Ovary (tissue), 3 donors: ENCODE data around the gene CYP21A2.

Experiments used
- CTCF ChIP-seq, 3 donors: fragments of 450-650 bp in 2 of 3; fragments of 200-600 bp in 1 of 3; IDR thresholded peaks; one replicate each; pipeline versions ENCODE4 v1.5.1 to v1.8.0; 2016 to 2022; ENCODE audit warnings: antibody characterized with exemption in 3 of 3, mild to moderate bottlenecking in 1 of 3
- EP300 ChIP-seq: sonication (generic); formaldehyde crosslinking; IDR thresholded peaks from one replicate; pipeline ENCODE4 v1.6.1; 2017; ENCODE audit warnings: antibody characterized with exemption
- POLR2A ChIP-seq: fragments of 450-650 bp; IDR thresholded peaks from one replicate; pipeline ENCODE4 v1.6.1; 2017; ENCODE audit warnings: antibody characterized with exemption, mild to moderate bottlenecking, moderate library complexity
- donor health status: DM: no; HTN: no; CAD: no.

GRCh38 chr6:32083812-32084768 is 45.9 kb downstream of the CYP21A2 start:
- TF ChIP-seq EP300 (no peak), CTCF (IDR thresholded peaks at IDR 0.05) (no peak), POLR2A (no peak)
